K562 (cell line): ENCODE results near the gene MTHFR. TPM values are rescaled to one million over a fixed set of nuclear protein-coding genes. Genes with fewer than 3 reads are reported as not detected.

Experiments
- ATF1 ChIP-seq, 2 experiments: fragments of 450-650 bp in 1 of 2; IDR thresholded peaks; 2 replicates each; pipeline ENCODE4 v1.6.1; 2016; ENCODE audit warnings: missing compliant biosample characterization in 1 of 2, missing genetic modification characterization in 1 of 2
- BCL6 ChIP-seq: fragments of 250-450 bp; sonication (Bioruptor Pico); IDR thresholded peaks from 2 replicates; pipeline ENCODE4 v1.4.0; 2020
- CHD2 ChIP-seq: IDR thresholded peaks from 2 replicates; pipeline ENCODE4 v1.6.1; 2011; ENCODE audit warnings: low read depth, low read length
- FOXO4 ChIP-seq: fragments of 450-650 bp; formaldehyde crosslinking; IDR thresholded peaks from 2 replicates; pipeline ENCODE4 v1.4.0; 2020; ENCODE audit warnings: mild to moderate bottlenecking, moderate library complexity
- ID3 ChIP-seq, 2 experiments: fragments of 250-450 bp in 1 of 2; fragments of 450-650 bp in 1 of 2; sonication (Bioruptor Pico) in 1 of 2; IDR thresholded peaks; 2 replicates each; pipeline versions ENCODE4 v1.6.1 to v1.8.0; 2016 to 2021; ENCODE audit warnings: mild to moderate bottlenecking in 2 of 2, moderate library complexity in 2 of 2, missing compliant biosample characterization in 1 of 2, missing genetic modification characterization in 1 of 2
- KAT7 ChIP-seq: sonication (generic); formaldehyde crosslinking; IDR thresholded peaks from 2 replicates; pipeline ENCODE4 v1.8.0; 2022; ENCODE audit warnings: missing genetic modification reagents, mild to moderate bottlenecking, borderline replicate concordance
- KDM2B ChIP-seq: fragments of 250-450 bp; sonication (Bioruptor Pico); IDR thresholded peaks from 2 replicates; pipeline ENCODE4 v1.8.0; 2021; ENCODE audit warnings: mild to moderate bottlenecking, moderate library complexity
- NFIX ChIP-seq: fragments of 250-450 bp; sonication (Bioruptor Pico); IDR thresholded peaks from 2 replicates; pipeline ENCODE4 v1.4.0; 2020; ENCODE audit warnings: low read depth, mild to moderate bottlenecking, moderate library complexity
- POLR2G ChIP-seq: fragments of 200-400 bp; formaldehyde crosslinking; IDR thresholded peaks from 2 replicates; pipeline ENCODE4 v1.6.1; 2017; ENCODE audit warnings: low read depth, mild to moderate bottlenecking, antibody characterized with exemption, low read length, moderate library complexity
- RBM22 ChIP-seq: fragments of 200-400 bp; formaldehyde crosslinking; IDR thresholded peaks from 2 replicates; pipeline ENCODE4 v1.6.1; 2018; ENCODE audit warnings: low read length, low read depth; ENCODE audit not compliant: poor library complexity, severe bottlenecking
- ZKSCAN1 ChIP-seq: fragments of 150-350 bp; IDR thresholded peaks from 2 replicates; pipeline ENCODE4 v1.6.1; 2016; ENCODE audit warnings: low read depth, low read length
- ZNF239 ChIP-seq: fragments of 250-450 bp; sonication (Bioruptor Pico); IDR thresholded peaks from 2 replicates; pipeline ENCODE4 v1.4.0; 2020; ENCODE audit warnings: mild to moderate bottlenecking
- polyA plus RNA-seq, 8 experiments: library from polyadenylated mRNA; depleted of rRNA in 4 of 8; stranded (reverse) in 5 of 8; unstranded in 3 of 8; fragments of >200 nt; fragmentation: Nextera tagmentation in 2 of 8; fragmentation: Illumina TruSeq in 1 of 8; extraction: Ambion mirVana in 2 of 8; extraction: Trizol in 1 of 8; gene quantifications; 2 replicates each; pipeline versions ENCODE4 v1.2.1 to v1.2.3, GENCODE V29; 2011 to 2014; ENCODE audit warnings: inconsistent platforms in 1 of 8, missing spikeins in 1 of 8
- total RNA-seq, 7 experiments: library from RNA; depleted of rRNA in 6 of 7; stranded (reverse); fragments of >200 nt in 6 of 7; fragmentation: Illumina TruSeq in 2 of 7; extraction: Trizol in 2 of 7; gene quantifications; 2 replicates each; pipeline versions ENCODE4 v1.2.1 to v1.2.3, GENCODE V29; 2011 to 2021; ENCODE audit warnings: low replicate concordance in 1 of 7
- TF ChIP-seq, protein P1 (sequence below): IDR thresholded peaks from 2 replicates; pipeline ENCODE4 v1.6.1; 2011; ENCODE audit not compliant: insufficient read length; ENCODE audit errors: extremely low read depth
- TF ChIP-seq, protein P2 (sequence below): sonication (generic); formaldehyde crosslinking; IDR thresholded peaks from 2 replicates; pipeline ENCODE4 v1.8.1; 2023; ENCODE audit warnings: mild to moderate bottlenecking, missing genetic modification reagents

MTHFR gene
- total and polyA plus RNA-seq, 9 of the 15 experiments (the other 6 are each of a cell fraction or from before 2014, with no cell fraction given): 5.0 to 104 (median 62.6) TPM

GRCh38 chr1:11793819-11794218 lies 11.9 kb downstream of the MTHFR start (continued):
- no peak for TF ChIP-seq ID3 (CRISPR knock-in tag; IDR thresholded peaks at IDR 0.05)
- no peak for TF ChIP-seq ID3 (tag; IDR thresholded peaks at IDR 0.05)
- no peak for TF ChIP-seq ZKSCAN1
- TF ChIP-seq NFIX: no peak
- TF ChIP-seq CHD2: no peak
- peak; percentile 94 for TF ChIP-seq RBM22
- TF ChIP-seq FOXO4: no peak
- TF ChIP-seq, protein P1, sequence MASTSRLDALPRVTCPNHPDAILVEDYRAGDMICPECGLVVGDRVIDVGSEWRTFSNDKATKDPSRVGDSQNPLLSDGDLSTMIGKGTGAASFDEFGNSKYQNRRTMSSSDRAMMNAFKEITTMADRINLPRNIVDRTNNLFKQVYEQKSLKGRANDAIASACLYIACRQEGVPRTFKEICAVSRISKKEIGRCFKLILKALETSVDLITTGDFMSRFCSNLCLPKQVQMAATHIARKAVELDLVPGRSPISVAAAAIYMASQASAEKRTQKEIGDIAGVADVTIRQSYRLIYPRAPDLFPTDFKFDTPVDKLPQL: no peak
- no peak for TF ChIP-seq ATF1 (CRISPR knock-in tag; IDR thresholded peaks at IDR 0.05)
- no peak for TF ChIP-seq ATF1 (tag; IDR thresholded peaks at IDR 0.05)
- TF ChIP-seq KDM2B (CRISPR knock-in tag): no peak
- no peak for TF ChIP-seq ZNF239 (CRISPR knock-in tag)
- TF ChIP-seq, protein P2, sequence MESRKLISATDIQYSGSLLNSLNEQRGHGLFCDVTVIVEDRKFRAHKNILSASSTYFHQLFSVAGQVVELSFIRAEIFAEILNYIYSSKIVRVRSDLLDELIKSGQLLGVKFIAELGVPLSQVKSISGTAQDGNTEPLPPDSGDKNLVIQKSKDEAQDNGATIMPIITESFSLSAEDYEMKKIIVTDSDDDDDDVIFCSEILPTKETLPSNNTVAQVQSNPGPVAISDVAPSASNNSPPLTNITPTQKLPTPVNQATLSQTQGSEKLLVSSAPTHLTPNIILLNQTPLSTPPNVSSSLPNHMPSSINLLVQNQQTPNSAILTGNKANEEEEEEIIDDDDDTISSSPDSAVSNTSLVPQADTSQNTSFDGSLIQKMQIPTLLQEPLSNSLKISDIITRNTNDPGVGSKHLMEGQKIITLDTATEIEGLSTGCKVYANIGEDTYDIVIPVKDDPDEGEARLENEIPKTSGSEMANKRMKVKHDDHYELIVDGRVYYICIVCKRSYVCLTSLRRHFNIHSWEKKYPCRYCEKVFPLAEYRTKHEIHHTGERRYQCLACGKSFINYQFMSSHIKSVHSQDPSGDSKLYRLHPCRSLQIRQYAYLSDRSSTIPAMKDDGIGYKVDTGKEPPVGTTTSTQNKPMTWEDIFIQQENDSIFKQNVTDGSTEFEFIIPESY (CRISPR knock-in tag): 0 out of 2 replicates have a peak, but pooled peaks have one; percentile 46
- peak; percentile 84 for TF ChIP-seq POLR2G
- TF ChIP-seq BCL6 (CRISPR knock-in tag): no peak
- TF ChIP-seq KAT7 (CRISPR knock-in tag): no peak
- TF ChIP-seq, all 486 proteins: peak for 7
